HG02884 (cell line): ENCODE results near the gene PYGO2.
"Not testable (repeated sequence)": the region's sequence is repeated elsewhere in the genome, so short reads cannot be mapped to it uniquely, and the experiment has no call there.

Experiments used
- ATAC-seq: cut with Tn5 transposase; IDR thresholded peaks from one replicate; pipeline ENCODE4 v1.9.1; 2021; ENCODE audit warnings: mild to moderate bottlenecking, moderate library complexity; ENCODE audit not compliant: unreplicated experiment

The PYGO2 gene

GRCh38 chr1:154982897-154983648, 21.5 kb upstream of the PYGO2 start, which contains the start of gene FLAD1:
FLAD1 (plus strand) TSS chr1:154983344; CDS start chr1:154983695, 351 bp downstream.
- peak; percentile 99 for ATAC-seq

GRCh38 chr1:154982341-154982740, 20.8 kb upstream of the PYGO2 start:
- ATAC-seq: no peak

- ATAC-seq: no peak
Measured at GRCh38 chr1:154978360-154978759, 16.8 kb upstream of the PYGO2 start.

GRCh38 chr1:154977762-154978161, 16.2 kb upstream of the PYGO2 start:
- ATAC-seq: not testable (repeated sequence)

GRCh38 chr1:154975409-154976059, 14.0 kb upstream of the PYGO2 start:
- ATAC-seq: no peak

- ATAC-seq: peak; percentile 42
Measured at GRCh38 chr1:154974808-154975408, 13.3 kb upstream of the PYGO2 start.

- peak; percentile 66 for ATAC-seq
Measured at GRCh38 chr1:154974102-154974807, 12.7 kb upstream of the PYGO2 start, which contains the start of gene CKS1B. CKS1B (plus strand) TSS chr1:154974681; CDS start chr1:154974746, 65 bp downstream.

- peak; percentile 20 for ATAC-seq
Measured at GRCh38 chr1:154973344-154974101, 11.9 kb upstream of the PYGO2 start.

- ATAC-seq: no peak
Measured at GRCh38 chr1:154972517-154973343, 11.1 kb upstream of the PYGO2 start.

GRCh38 chr1:154972213-154972516, 10.6 kb upstream of the PYGO2 start:
- ATAC-seq: no peak

GRCh38 chr1:154971341-154971998, 9.9 kb upstream of the PYGO2 start:
- no peak for ATAC-seq

GRCh38 chr1:154970631-154971340, 9.2 kb upstream of the PYGO2 start, which contains the start of gene SHC1:
SHC1 (minus strand) TSS chr1:154970747; CDS start chr1:154970526, 221 bp downstream.
- ATAC-seq: no peak

- no peak for ATAC-seq
Measured at GRCh38 chr1:154969860-154970452, 8.4 kb upstream of the PYGO2 start.

GRCh38 chr1:154969246-154969645, 7.7 kb upstream of the PYGO2 start:
- no peak for ATAC-seq

GRCh38 chr1:154968731-154969130, 7.1 kb upstream of the PYGO2 start:
- ATAC-seq: no peak

GRCh38 chr1:154967331-154967950, 5.9 kb upstream of the PYGO2 start:
- ATAC-seq: no peak

- no peak for ATAC-seq
Measured at GRCh38 chr1:154966111-154966510, 4.5 kb upstream of the PYGO2 start.

- ATAC-seq: no peak
Measured at GRCh38 chr1:154964359-154964758, 2.8 kb upstream of the PYGO2 start.
